HG03439 (cell line): ENCODE data around the gene FAM89B.

ENCODE experiments used
- ATAC-seq: cut with Tn5 transposase; IDR thresholded peaks from one replicate; pipeline ENCODE4 v1.9.1; 2021; ENCODE audit warnings: mild to moderate bottlenecking, moderate library complexity; ENCODE audit not compliant: unreplicated experiment

FAM89B gene

GRCh38 chr11:65586676-65587075 is 14.3 kb downstream of the FAM89B start:
- no peak for ATAC-seq

GRCh38 chr11:65588199-65589054 is 16.1 kb downstream of the FAM89B start:
- peak; percentile 81 for ATAC-seq

GRCh38 chr11:65589444-65590239 is 17.3 kb downstream of the FAM89B start:
- ATAC-seq: no peak

GRCh38 chr11:65590240-65590738 is 18.0 kb downstream of the FAM89B start:
- no peak for ATAC-seq

GRCh38 chr11:65591939-65592857 is 19.9 kb downstream of the FAM89B start:
- no peak for ATAC-seq

- ATAC-seq: no peak
Measured at GRCh38 chr11:65592858-65593517, 20.6 kb downstream of the FAM89B start.

- no peak for ATAC-seq
Measured at GRCh38 chr11:65593518-65594414, 21.4 kb downstream of the FAM89B start.

GRCh38 chr11:65595131-65595530 is 22.8 kb downstream of the FAM89B start:
- ATAC-seq: no peak

- ATAC-seq: no peak
Measured at GRCh38 chr11:65595543-65596281, 23.4 kb downstream of the FAM89B start, which contains the start of gene KCNK7. Gene KCNK7, minus strand, starts transcription at chr11:65595800. Its CDS starts 28 bp downstream, at chr11:65595772.

- no peak for ATAC-seq
Measured at GRCh38 chr11:65596520-65596919, 24.2 kb downstream of the FAM89B start.

- ATAC-seq: no peak
Measured at GRCh38 chr11:65598258-65598699, 25.9 kb downstream of the FAM89B start.

- ATAC-seq: no peak
Measured at GRCh38 chr11:65599216-65599954, 27.0 kb downstream of the FAM89B start.

GRCh38 chr11:65599955-65600246 is 27.6 kb downstream of the FAM89B start:
- ATAC-seq: no peak

- no peak for ATAC-seq
Measured at GRCh38 chr11:65604258-65604657, 31.9 kb downstream of the FAM89B start.

GRCh38 chr11:65606876-65607613 is 34.7 kb downstream of the FAM89B start:
- ATAC-seq: no peak

GRCh38 chr11:65607614-65608426 is 35.5 kb downstream of the FAM89B start:
- no peak for ATAC-seq
